Progenitor cell of endocrine pancreas (in vitro differentiated cells): ENCODE results near the gene HRH3. TPM values are rescaled to one million over a fixed set of nuclear protein-coding genes. Genes with fewer than 3 reads are reported as not detected.

Experiments used
- DNase-seq: peaks from one replicate; pipeline ENCODE4 v3.0.0; 2021; ENCODE audit warnings: low spot score; ENCODE audit not compliant: unreplicated experiment
- H3K27ac Mint-ChIP-seq: 2 replicates; pipeline ENCODE4 v1.8.0; 2021; ENCODE audit warnings: mild to moderate bottlenecking, moderate library complexity, mixed read lengths
- H3K27me3 Mint-ChIP-seq: 2 replicates; pipeline ENCODE4 v1.8.0; 2021; ENCODE audit warnings: mixed read lengths
- H3K36me3 Mint-ChIP-seq: 2 replicates; pipeline ENCODE4 v1.8.0; 2022; ENCODE audit warnings: mixed read lengths; ENCODE audit not compliant: insufficient read depth
- H3K4me1 Mint-ChIP-seq: 2 replicates; pipeline ENCODE4 v1.8.0; 2021; ENCODE audit warnings: low read depth, mixed read lengths
- H3K4me3 Mint-ChIP-seq: 2 replicates; pipeline ENCODE4 v1.8.0; 2021; ENCODE audit warnings: low read depth, mild to moderate bottlenecking, moderate library complexity, mixed read lengths
- H3K9me3 Mint-ChIP-seq: 2 replicates; pipeline ENCODE4 v1.8.0; 2021; ENCODE audit warnings: low read depth, mixed read lengths
- long read RNA-seq: library from polyadenylated mRNA; unstranded; transcript quantifications from one replicate; pipeline ENCODE4 v2.0.0, GENCODE V29; 2020
- total RNA-seq: library from RNA; stranded (reverse); gene quantifications from 2 replicates; pipeline ENCODE4 v1.2.1, GENCODE V29; 2021
- TF ChIP-seq, protein P1 (sequence below): fragments of 200-600 bp; sonication (generic); IDR thresholded peaks from one replicate; pipeline ENCODE4 v1.5.0; 2021; ENCODE audit warnings: antibody characterized with exemption, mild to moderate bottlenecking; ENCODE audit not compliant: unreplicated experiment

HRH3 gene
- total RNA-seq: 0.10 TPM in 1 of 2 replicates, not detected in the other
- long read RNA-seq: 0 reads

DNA sequence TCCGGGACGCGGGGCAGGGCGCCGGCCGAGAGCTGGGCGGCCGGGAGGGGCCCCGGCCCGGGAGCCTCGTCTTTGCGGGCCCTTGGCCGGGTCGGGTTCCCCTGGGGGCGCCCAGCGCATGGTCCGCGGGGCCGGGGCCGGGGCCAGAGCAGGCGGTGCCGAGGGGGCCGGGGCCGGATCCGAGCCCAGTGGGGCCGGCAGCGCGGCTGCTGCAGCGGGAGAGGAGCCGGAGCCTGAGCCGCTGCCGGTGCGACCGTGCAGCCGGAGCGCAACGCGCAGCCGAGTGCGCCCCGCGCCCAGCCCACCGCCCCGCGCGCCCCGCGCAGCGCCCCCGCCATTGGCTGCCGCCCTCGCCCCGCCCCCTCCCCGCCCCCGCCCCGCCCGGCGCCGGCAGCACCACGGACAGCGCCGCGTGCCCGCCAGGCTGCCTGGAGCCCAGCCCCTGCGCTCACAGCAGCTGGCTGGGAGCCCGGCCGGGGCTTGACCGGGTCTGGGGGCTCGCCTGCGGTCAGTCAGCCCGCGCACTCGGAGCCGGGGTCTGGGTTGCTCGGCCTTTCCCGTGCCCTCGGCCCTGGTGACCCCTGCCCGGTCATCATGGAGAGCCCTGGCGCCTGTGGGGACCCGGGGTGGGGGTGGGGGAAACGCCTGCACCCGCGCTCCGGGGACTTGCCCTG, at the start of gene HRH3:
HRH3 (minus strand) TSS at position 287 of the 674 bp plus-strand sequence. CDS start 308 bp downstream, outside the sequence.
- peaks cover 60% of the 10 kb centered on the region for H3K27me3 Mint-ChIP-seq

DNA sequence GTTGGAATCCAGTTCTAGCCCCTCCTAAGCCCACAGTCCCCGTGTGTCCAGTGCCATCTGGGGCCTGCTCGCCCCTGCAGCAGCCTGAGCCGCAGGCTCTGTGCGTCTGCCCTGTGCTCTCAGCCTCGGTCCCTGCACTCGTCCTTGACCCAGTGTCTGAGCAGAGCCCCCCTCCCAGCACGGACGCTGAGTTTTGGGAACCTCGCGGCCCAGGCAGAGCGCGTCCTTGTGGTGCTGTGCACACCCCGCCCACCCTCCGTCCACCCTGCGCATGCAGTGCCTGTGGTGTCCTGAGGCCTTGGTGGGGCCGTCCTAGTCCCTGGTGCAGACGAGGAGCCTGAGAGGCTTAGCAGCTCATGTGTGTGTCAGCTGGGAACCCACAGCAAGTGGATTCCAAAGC, 49.8 kb upstream of the HRH3 start:
- Mint-ChIP-seq H3K4me1 (no peaks in the 10 kb centered on the region), H3K27me3 (no peaks in the 10 kb centered on the region), H3K36me3 (peaks cover 20% of the 10 kb centered on the region), H3K9me3 (peaks cover under 1% of the 10 kb centered on the region), H3K27ac (no peak overlapping the region), H3K4me3 (no peak overlapping the region)
- no peak for DNase-seq
- TF ChIP-seq, protein P1, sequence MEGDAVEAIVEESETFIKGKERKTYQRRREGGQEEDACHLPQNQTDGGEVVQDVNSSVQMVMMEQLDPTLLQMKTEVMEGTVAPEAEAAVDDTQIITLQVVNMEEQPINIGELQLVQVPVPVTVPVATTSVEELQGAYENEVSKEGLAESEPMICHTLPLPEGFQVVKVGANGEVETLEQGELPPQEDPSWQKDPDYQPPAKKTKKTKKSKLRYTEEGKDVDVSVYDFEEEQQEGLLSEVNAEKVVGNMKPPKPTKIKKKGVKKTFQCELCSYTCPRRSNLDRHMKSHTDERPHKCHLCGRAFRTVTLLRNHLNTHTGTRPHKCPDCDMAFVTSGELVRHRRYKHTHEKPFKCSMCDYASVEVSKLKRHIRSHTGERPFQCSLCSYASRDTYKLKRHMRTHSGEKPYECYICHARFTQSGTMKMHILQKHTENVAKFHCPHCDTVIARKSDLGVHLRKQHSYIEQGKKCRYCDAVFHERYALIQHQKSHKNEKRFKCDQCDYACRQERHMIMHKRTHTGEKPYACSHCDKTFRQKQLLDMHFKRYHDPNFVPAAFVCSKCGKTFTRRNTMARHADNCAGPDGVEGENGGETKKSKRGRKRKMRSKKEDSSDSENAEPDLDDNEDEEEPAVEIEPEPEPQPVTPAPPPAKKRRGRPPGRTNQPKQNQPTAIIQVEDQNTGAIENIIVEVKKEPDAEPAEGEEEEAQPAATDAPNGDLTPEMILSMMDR: no peak

More for the DNA sequence above, at the start of gene HRH3:
- TF ChIP-seq, protein P1: no peak
- H3K36me3 Mint-ChIP-seq: no peaks in the 10 kb centered on the region
- peak within 1 kb of the TSS; percentile 47 for H3K4me3 Mint-ChIP-seq
- H3K9me3 Mint-ChIP-seq: no peaks in the 10 kb centered on the region
- H3K27ac Mint-ChIP-seq: peak within 1 kb of the TSS; percentile 64
- DNase-seq: peak; percentile 74
- H3K4me1 Mint-ChIP-seq: no peaks in the 10 kb centered on the region

DNA sequence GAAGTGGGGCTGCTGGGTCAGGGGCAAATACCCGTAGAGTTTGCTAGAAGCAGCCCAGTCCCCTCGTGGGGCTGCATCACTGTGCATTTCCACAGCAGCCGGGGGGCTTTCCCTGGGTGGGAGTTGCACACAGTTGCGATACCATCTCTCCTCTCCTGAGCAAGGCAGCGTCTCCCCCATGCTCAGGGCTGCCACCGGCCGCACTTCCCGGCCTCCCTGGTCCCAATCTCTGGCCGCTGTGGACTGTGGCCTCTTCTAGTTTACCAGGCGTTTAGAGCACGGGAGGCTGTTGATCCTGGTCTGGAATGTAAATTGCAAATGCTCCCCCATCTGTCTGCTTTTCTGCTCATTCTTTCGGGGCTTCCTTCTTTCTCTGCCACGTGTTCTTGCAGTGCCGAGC, 49.3 kb upstream of the HRH3 start:
- H3K27ac Mint-ChIP-seq: no peak overlapping the region

DNA sequence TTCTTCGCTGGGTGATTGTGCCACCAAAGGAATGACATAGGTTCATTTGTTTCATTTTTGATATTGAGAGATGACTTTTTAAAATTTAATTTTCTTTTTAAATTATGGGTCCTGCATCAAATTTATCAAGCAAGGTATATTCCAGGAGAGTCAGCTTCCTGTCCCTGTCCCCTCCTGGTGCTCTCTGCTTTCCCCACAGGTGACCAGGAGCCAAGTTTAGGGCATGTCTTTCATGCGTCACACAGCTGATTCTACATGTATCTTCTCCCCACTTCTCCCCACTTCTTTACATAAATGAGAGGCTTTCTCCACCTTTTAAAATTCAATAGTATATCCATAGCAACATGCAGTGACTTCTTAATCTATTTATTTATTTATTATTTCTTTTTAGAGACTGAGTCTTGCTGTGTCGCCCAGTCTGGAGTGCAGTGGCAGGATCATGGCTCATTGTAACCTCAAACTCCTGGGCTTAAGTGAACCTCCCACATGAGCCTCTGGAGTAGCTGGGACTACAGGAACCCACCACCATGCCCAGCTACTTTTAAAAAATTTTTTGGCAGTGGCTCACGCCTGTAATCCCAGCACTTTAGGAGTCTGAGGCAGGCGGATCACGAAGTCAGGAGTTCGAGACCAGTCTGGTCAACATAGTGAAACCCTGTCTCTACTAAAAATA, 48.3 kb upstream of the HRH3 start:
- Mint-ChIP-seq H3K27ac (no peak overlapping the region), H3K9me3 (peaks cover 3% of the 10 kb centered on the region), H3K27me3 (no peaks in the 10 kb centered on the region), H3K4me3 (no peak overlapping the region), H3K36me3 (peaks cover 22% of the 10 kb centered on the region), H3K4me1 (no peaks in the 10 kb centered on the region)
- TF ChIP-seq, protein P1: no peak
- no peak for DNase-seq

More for the DNA sequence above, 49.3 kb upstream of the HRH3 start:
- H3K9me3 Mint-ChIP-seq: peaks cover 3% of the 10 kb centered on the region
- H3K36me3 Mint-ChIP-seq: peaks cover 25% of the 10 kb centered on the region
- no peak for DNase-seq
- no peaks in the 10 kb centered on the region for H3K4me1 Mint-ChIP-seq
- TF ChIP-seq, protein P1: no peak
- no peak overlapping the region for H3K4me3 Mint-ChIP-seq
- H3K27me3 Mint-ChIP-seq: no peaks in the 10 kb centered on the region

GRCh38 chr20:62267543-62267942, 47.5 kb upstream of the HRH3 start:
- TF ChIP-seq, protein P1: no peak
- Mint-ChIP-seq H3K4me1 (no peaks in the 10 kb centered on the region), H3K4me3 (no peak overlapping the region), H3K27me3 (no peaks in the 10 kb centered on the region), H3K9me3 (peaks cover 3% of the 10 kb centered on the region), H3K27ac (no peak overlapping the region), H3K36me3 (peaks cover 25% of the 10 kb centered on the region)
- no peak for DNase-seq
